Measurements from ENCODE around the gene PCBD2. TPM values are rescaled to one million over a fixed set of nuclear protein-coding genes. Genes with fewer than 3 reads are reported as not detected.
"Not testable (repeated sequence)": the region's sequence is repeated elsewhere in the genome, so short reads cannot be mapped to it uniquely, and the experiment has no call there.

The PCBD2 gene
- total RNA-seq, 2 experiments from 2014 or later: 5.2 to 5.8 TPM

DNA sequence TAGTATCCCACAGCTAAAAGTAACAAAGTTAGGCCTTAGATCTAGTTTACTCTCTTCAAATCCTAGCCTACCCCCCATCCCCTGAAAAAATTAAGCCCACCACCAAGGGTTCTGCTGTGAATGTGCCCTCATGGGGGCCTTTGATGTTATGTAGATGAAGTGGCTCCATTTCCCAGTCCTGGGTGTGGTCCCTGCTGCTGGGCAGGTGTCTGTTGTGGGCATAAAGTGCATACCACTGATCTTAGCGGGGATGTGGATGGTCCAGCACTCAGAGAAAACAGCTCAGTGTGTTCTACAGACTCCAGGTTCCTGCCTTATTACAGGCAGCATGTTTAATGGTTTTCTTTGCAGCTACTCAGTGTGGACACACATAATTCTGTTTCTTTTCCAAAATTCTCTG, 1.9 kb downstream of the PCBD2 start:
- H3K9me3 Mint-ChIP-seq: no peaks in the 10 kb centered on the region
- H3K27me3 ChIP-seq (ENCODE audit: control insufficient read depth in 1 of 2, insufficient read depth in 2 of 2, low read length in 2 of 2): no peaks in the 10 kb centered on the region
- peaks cover 17% of the 10 kb centered on the region for H3K36me3 Mint-ChIP-seq (ENCODE audit: low read depth)
- intact Hi-C loops (cut with DNase I, micrococcal nuclease): loop anchor here in 1 of 2 experiments (5.0 to 10.0 kb wide), 4 partner anchors 260 to 942 kb away; partner anchors contain the start of genes C5orf15, JADE2, SEC24A and UBE2B
- peaks cover 12% of the 10 kb centered on the region for H3K36me3 ChIP-seq (ENCODE audit: insufficient read depth, low read length)
- peak overlapping the region in 1 of 2 donors; percentile 37 for H3K27ac ChIP-seq (ENCODE audit: low read depth in 1 of 2, low read length in 2 of 2)
- H3K4me3 Mint-ChIP-seq: peak overlapping the region; percentile 79
- TF ChIP-seq, protein P1, sequence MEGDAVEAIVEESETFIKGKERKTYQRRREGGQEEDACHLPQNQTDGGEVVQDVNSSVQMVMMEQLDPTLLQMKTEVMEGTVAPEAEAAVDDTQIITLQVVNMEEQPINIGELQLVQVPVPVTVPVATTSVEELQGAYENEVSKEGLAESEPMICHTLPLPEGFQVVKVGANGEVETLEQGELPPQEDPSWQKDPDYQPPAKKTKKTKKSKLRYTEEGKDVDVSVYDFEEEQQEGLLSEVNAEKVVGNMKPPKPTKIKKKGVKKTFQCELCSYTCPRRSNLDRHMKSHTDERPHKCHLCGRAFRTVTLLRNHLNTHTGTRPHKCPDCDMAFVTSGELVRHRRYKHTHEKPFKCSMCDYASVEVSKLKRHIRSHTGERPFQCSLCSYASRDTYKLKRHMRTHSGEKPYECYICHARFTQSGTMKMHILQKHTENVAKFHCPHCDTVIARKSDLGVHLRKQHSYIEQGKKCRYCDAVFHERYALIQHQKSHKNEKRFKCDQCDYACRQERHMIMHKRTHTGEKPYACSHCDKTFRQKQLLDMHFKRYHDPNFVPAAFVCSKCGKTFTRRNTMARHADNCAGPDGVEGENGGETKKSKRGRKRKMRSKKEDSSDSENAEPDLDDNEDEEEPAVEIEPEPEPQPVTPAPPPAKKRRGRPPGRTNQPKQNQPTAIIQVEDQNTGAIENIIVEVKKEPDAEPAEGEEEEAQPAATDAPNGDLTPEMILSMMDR (IDR thresholded peaks at IDR 0.05): no peak
- H3K4me3 ChIP-seq (ENCODE audit: low read length): no peak overlapping the region
- no peak for ATAC-seq (ENCODE audit: poor library complexity)
- peaks cover 15% of the 10 kb centered on the region for H3K4me1 Mint-ChIP-seq (ENCODE audit: low read depth)
- H3K27ac Mint-ChIP-seq: peak overlapping the region; percentile 95
- DNase-seq: peak in 1 of 14 experiments; percentile 5
- CTCF ChIA-PET: interaction anchor here (0.7 to 3.0 kb wide), 2 partner anchors 148 to 168 kb away, joined by 4 to 25 read pairs; partner anchors contain the start of genes CAMLG and DDX46
- POLR2A ChIA-PET: interaction anchor here (0.6 to 2.6 kb wide), 4 partner anchors 33 to 730 kb away, joined by 3 to 14 read pairs (median 4); partner anchors contain the start of genes SKP1 and TXNDC15
- peaks cover 22% of the 10 kb centered on the region for H3K4me1 ChIP-seq (ENCODE audit: insufficient read depth, low read length)
- H3K27me3 Mint-ChIP-seq: no peaks in the 10 kb centered on the region
- no peaks in the 10 kb centered on the region for H3K9me3 ChIP-seq (ENCODE audit: control insufficient read depth in 1 of 2, insufficient read depth in 1 of 2, low read length in 2 of 2)

DNA sequence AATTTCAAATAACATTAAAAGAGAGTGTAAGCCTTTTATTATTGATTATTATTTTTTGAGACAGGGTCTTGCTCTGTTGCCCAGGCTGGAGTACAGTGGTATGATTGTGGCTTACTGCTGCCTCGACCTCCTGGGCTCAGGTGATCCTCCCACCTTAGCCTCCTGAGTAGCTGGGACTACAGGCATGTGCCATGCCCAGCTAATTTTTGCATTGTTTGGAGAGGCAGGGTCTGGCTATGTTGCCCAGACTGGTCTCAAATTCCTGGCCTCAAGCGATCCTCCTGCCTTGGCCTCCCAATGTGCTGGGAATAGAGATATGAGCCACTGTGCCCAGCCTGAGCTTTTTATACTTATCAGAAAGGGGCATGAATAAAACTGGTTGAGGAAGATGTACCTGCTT, 5.8 kb downstream of the PCBD2 start:
- H3K4me3 ChIP-seq (ENCODE audit: low read length); CTCF ChIA-PET; POLR2A ChIA-PET; DNase-seq; H3K4me3 Mint-ChIP-seq; H3K27me3 ChIP-seq (ENCODE audit: control insufficient read depth in 1 of 2, insufficient read depth in 2 of 2, low read length in 2 of 2); H3K4me1 Mint-ChIP-seq (ENCODE audit: low read depth); intact Hi-C loops (cut with DNase I, micrococcal nuclease); ATAC-seq (ENCODE audit: poor library complexity); H3K9me3 ChIP-seq (ENCODE audit: control insufficient read depth in 1 of 2, insufficient read depth in 1 of 2, low read length in 2 of 2); H3K27ac ChIP-seq (ENCODE audit: low read depth in 1 of 2, low read length in 2 of 2); H3K27me3 Mint-ChIP-seq; H3K9me3 Mint-ChIP-seq; H3K27ac Mint-ChIP-seq: not testable (repeated sequence)
- Histone ChIP-seq H3K36me3 (ENCODE audit: insufficient read depth, low read length) (peaks cover 30% of the 10 kb centered on the region), H3K4me1 (ENCODE audit: insufficient read depth, low read length) (peaks cover 12% of the 10 kb centered on the region)
- H3K36me3 Mint-ChIP-seq (ENCODE audit: low read depth): peaks cover 15% of the 10 kb centered on the region

DNA sequence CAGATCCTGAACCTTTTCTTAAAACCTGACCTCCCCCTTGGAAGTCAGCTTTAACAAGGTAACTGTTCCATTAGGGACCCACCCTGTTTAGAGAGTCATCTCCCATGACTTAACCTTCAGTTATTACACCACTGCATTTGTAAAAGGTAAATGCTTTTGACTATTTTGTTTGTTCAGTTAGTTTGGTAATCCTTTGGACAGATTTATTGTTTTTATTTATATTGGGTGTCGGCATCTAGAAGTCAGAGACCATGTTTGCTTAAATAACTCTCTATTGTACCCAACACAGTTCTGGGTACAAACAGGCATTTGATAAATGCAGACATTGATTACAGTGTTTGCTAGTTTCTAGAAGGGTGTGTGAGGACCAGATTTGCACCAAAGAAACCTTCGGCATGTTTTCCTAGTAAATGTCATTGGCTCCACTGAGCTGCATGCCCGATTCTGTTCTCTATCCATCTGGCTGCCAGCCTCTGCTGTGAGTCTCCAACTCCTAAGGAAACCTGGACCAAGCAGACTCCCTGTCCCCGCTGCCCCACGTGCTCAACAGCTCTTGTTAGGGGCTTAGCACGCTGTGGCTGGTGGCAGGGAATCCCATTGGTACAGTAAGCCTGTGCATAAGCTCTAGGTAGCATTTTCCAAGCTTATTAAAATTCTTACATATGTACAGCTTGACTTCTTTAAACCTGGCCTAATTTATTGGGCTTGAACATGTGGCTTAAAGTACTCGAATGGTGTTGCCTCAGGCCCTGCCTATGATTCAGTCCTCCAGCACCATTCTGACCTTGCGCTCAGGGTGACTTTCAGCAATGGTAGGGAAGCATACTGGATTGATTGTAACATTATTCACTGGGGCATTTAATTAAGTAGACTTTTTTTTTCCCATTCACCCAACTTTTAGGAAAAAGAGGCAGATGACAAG, 6.6 kb downstream of the PCBD2 start:
- TF ChIP-seq, protein P1 (IDR thresholded peaks at IDR 0.05): no peak
- Histone ChIP-seq H3K36me3 (ENCODE audit: insufficient read depth, low read length) (peaks cover 32% of the 10 kb centered on the region), H3K27ac (ENCODE audit: low read depth in 1 of 2, low read length in 2 of 2) (no peak overlapping the region), H3K4me3 (ENCODE audit: low read length) (no peak overlapping the region), H3K4me1 (ENCODE audit: insufficient read depth, low read length) (peaks cover 5% of the 10 kb centered on the region), H3K27me3 (ENCODE audit: control insufficient read depth in 1 of 2, insufficient read depth in 2 of 2, low read length in 2 of 2) (no peaks in the 10 kb centered on the region), H3K9me3 (ENCODE audit: control insufficient read depth in 1 of 2, insufficient read depth in 1 of 2, low read length in 2 of 2) (no peaks in the 10 kb centered on the region)
- DNase-seq (no peak), ATAC-seq (ENCODE audit: poor library complexity) (no peak)
- Mint-ChIP-seq H3K4me3 (no peak overlapping the region), H3K27ac (no peak overlapping the region), H3K4me1 (ENCODE audit: low read depth) (peaks cover 3% of the 10 kb centered on the region), H3K9me3 (no peaks in the 10 kb centered on the region), H3K27me3 (no peaks in the 10 kb centered on the region), H3K36me3 (ENCODE audit: low read depth) (peaks cover 17% of the 10 kb centered on the region)
- POLR2A ChIA-PET: no interaction called here
- intact Hi-C loops (cut with DNase I, micrococcal nuclease): no loop called here
- CTCF ChIA-PET: no interaction called here
